CD4-positive, alpha-beta memory T cell (primary cell): Measurements from ENCODE around the gene OR1B1. TPM values are rescaled to one million over a fixed set of nuclear protein-coding genes. Genes with fewer than 3 reads are reported as not detected.

Source experiments
- CTCF ChIA-PET: fragments of 350-600 bp; sonication (Branson Sonifier 250); formaldehyde crosslinking; loops from one replicate; lab custom pipeline; 2021; ENCODE audit warnings: inconsistent platforms; ENCODE audit not compliant: partially characterized antibody; lab: Charles Lee
- POLR2A ChIA-PET: fragments of 350-600 bp; sonication (Branson Sonifier 250); formaldehyde crosslinking; loops from one replicate; lab custom pipeline; 2021; ENCODE audit not compliant: partially characterized antibody; lab: Charles Lee
- DNase-seq, 5 donors: peaks; one replicate each; pipeline versions ENCODE4 v3.0.0 to v3.0.0-alpha.2; 2020 to 2022; ENCODE audit warnings: mixed read lengths in 1 of 5
- H3K27ac ChIP-seq: one replicate; pipeline ENCODE4 v1.7.0; 2013; ENCODE audit warnings: low read depth, low read length
- H3K27me3 ChIP-seq: 2 replicates; pipeline ENCODE4 v1.7.0; 2013; ENCODE audit warnings: mild to moderate bottlenecking, low read length, moderate library complexity; ENCODE audit not compliant: insufficient read depth
- H3K36me3 ChIP-seq: 2 replicates; pipeline ENCODE4 v1.7.0; 2013; ENCODE audit warnings: mild to moderate bottlenecking, low read length, moderate library complexity; ENCODE audit not compliant: insufficient read depth
- H3K4me1 ChIP-seq: 2 replicates; pipeline ENCODE4 v1.7.0; 2013; ENCODE audit warnings: mild to moderate bottlenecking, low read length, moderate library complexity; ENCODE audit not compliant: insufficient read depth
- H3K4me3 ChIP-seq, 2 donors: one replicate each; pipeline ENCODE4 v1.7.0; 2013; ENCODE audit warnings: low read length in 2 of 2, mild to moderate bottlenecking in 1 of 2
- H3K9me3 ChIP-seq, 2 donors: one replicate each; pipeline ENCODE4 v1.7.0; 2013; ENCODE audit warnings: low read length in 2 of 2, control low read depth in 1 of 2; ENCODE audit not compliant: control insufficient read depth in 1 of 2
- H3K27ac Mint-ChIP-seq, 7 donors: one replicate each; pipeline ENCODE4 v1.8.0; 2020 to 2021; ENCODE audit warnings: mixed read lengths in 7 of 7, mild to moderate bottlenecking in 6 of 7, inconsistent platforms in 3 of 7, moderate library complexity in 3 of 7
- H3K27me3 Mint-ChIP-seq, 2 donors: one replicate each; pipeline ENCODE4 v1.8.0; 2020 to 2021; ENCODE audit warnings: mixed read lengths in 2 of 2
- H3K36me3 Mint-ChIP-seq, 2 donors: one replicate each; pipeline ENCODE4 v1.8.0; 2020 to 2021; ENCODE audit warnings: mixed read lengths in 2 of 2, inconsistent platforms in 1 of 2, mild to moderate bottlenecking in 1 of 2
- H3K4me1 Mint-ChIP-seq, 4 donors: one replicate each; pipeline ENCODE4 v1.8.0; 2020 to 2021; ENCODE audit warnings: mixed read lengths in 4 of 4, mild to moderate bottlenecking in 1 of 4
- H3K4me3 Mint-ChIP-seq, 8 donors: one replicate each; pipeline ENCODE4 v1.8.0; 2020 to 2021; ENCODE audit warnings: mixed read lengths in 8 of 8, mild to moderate bottlenecking in 7 of 8, moderate library complexity in 6 of 8, inconsistent platforms in 3 of 8
- H3K9me3 Mint-ChIP-seq, 8 donors: one replicate each; pipeline ENCODE4 v1.8.0; 2020 to 2021; ENCODE audit warnings: mixed read lengths in 8 of 8, mild to moderate bottlenecking in 5 of 8, inconsistent platforms in 3 of 8, moderate library complexity in 1 of 8
- intact Hi-C: fragments of 100-400 bp; cut with micrococcal nuclease; formaldehyde crosslinking; loops from one replicate; pipeline ENCODE4 v1.15.1; 2023
- polyA plus RNA-seq, 2 donors: library from polyadenylated mRNA; unstranded; fragments of 300-500 nt; fragmentation: Illumina TruSeq; gene quantifications; one replicate each; pipeline ENCODE4 v1.2.3, GENCODE V29; 2021
- total RNA-seq, 2 experiments: library from RNA; stranded (reverse); gene quantifications; one replicate each; pipeline ENCODE4 v1.2.3, GENCODE V29; 2021

OR1B1 gene
- total and polyA plus RNA-seq, 4 experiments from 2014 or later = not detected

DNA sequence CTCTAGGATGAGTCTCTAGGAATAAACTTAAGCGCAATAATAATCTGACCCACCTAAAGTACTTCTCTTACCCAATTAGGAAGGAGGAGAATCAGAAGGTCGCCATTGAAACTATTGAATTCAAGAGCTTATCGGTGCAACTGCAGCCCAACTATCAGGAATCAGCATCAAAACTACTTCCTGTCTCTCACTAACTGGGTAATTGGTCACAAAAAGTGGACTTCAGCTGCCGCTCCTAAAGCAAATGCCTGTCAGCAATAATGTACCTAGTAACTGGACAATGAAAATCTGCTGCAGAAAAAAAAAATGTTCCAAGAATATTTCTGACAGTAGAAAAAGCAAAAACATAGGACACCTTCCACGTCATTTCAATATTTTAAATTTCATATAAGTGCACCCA, 77.6 kb downstream of the OR1B1 start:
- CTCF ChIA-PET = no interaction called here

More for the DNA sequence above, 77.6 kb downstream of the OR1B1 start:
- Histone ChIP-seq H3K4me1 (no peaks in the 10 kb centered on the region), H3K4me3 (no peak overlapping the region), H3K27ac (no peak overlapping the region), H3K36me3 (no peaks in the 10 kb centered on the region), H3K9me3 (no peaks in the 10 kb centered on the region), H3K27me3 (no peaks in the 10 kb centered on the region)
- Mint-ChIP-seq H3K36me3 (peaks cover 0 to 4% of the 10 kb centered on the region in 2 donors), H3K27me3 (peaks cover 2% of the 10 kb centered on the region in 2 donors), H3K4me1 (no peaks in the 10 kb centered on the region), H3K27ac (no peak overlapping the region), H3K4me3 (no peak overlapping the region), H3K9me3 (peaks cover 0 to 9% (median 2%) of the 10 kb centered on the region in 8 donors)
- POLR2A ChIA-PET = no interaction called here
- intact Hi-C loops = no loop called here
- DNase-seq = no peak

Other genes with a start within 250 kb of the OR1B1 start
- not detected for gene OR1J1, start 179.7 kb downstream of the OR1B1 start, total RNA-seq
- gene OR1J1, start 179.7 kb downstream of the OR1B1 start, polyA plus RNA-seq = not detected
- not detected for gene OR1J2, start 146.8 kb downstream of the OR1B1 start, total RNA-seq
- not detected for gene OR1J2, start 146.8 kb downstream of the OR1B1 start, polyA plus RNA-seq
- gene OR1J4, start 138.5 kb downstream of the OR1B1 start, total RNA-seq = not detected
- gene OR1J4, start 138.5 kb downstream of the OR1B1 start, polyA plus RNA-seq = not detected
- gene OR1N1, start 130.3 kb downstream of the OR1B1 start, total RNA-seq = not detected
- gene OR1N1, start 130.3 kb downstream of the OR1B1 start, polyA plus RNA-seq = not detected
- not detected for gene OR1N2, start 104.5 kb downstream of the OR1B1 start, total RNA-seq
- gene OR1N2, start 104.5 kb downstream of the OR1B1 start, polyA plus RNA-seq = not detected
- gene OR1L8, start 74.2 kb downstream of the OR1B1 start, total RNA-seq = not detected
- not detected for gene OR1L8, start 74.2 kb downstream of the OR1B1 start, polyA plus RNA-seq
- gene OR1Q1, start 42.9 kb downstream of the OR1B1 start, total RNA-seq = not detected
- not detected for gene OR1Q1, start 42.9 kb downstream of the OR1B1 start, polyA plus RNA-seq
- not detected for gene OR1L1, start 4.1 kb upstream of the OR1B1 start, total RNA-seq
- not detected for gene OR1L1, start 4.1 kb upstream of the OR1B1 start, polyA plus RNA-seq
- gene OR1L3, start 17.5 kb upstream of the OR1B1 start, total RNA-seq = not detected
- not detected for gene OR1L3, start 17.5 kb upstream of the OR1B1 start, polyA plus RNA-seq
- gene OR1L4, start 66.4 kb upstream of the OR1B1 start, total RNA-seq = not detected
- not detected for gene OR1L4, start 66.4 kb upstream of the OR1B1 start, polyA plus RNA-seq
- not detected for gene OR1L6, start 84.7 kb upstream of the OR1B1 start, total RNA-seq
- not detected for gene OR1L6, start 84.7 kb upstream of the OR1B1 start, polyA plus RNA-seq
- not detected for gene OR5C1, start 131.3 kb upstream of the OR1B1 start, total RNA-seq
- gene OR5C1, start 131.3 kb upstream of the OR1B1 start, polyA plus RNA-seq = not detected
- gene OR1K1, start 142.5 kb upstream of the OR1B1 start, total RNA-seq = not detected
- not detected for gene OR1K1, start 142.5 kb upstream of the OR1B1 start, polyA plus RNA-seq
- gene PDCL, start 171.0 kb upstream of the OR1B1 start, total RNA-seq = 10 to 100 TPM; 16.5 to 18.1 TPM
- 10 to 100 TPM; 10.4 to 12.1 TPM for gene PDCL, start 171.0 kb upstream of the OR1B1 start, polyA plus RNA-seq
- 10 to 100 TPM; 66.6 to 70.7 TPM for gene RC3H2, start 247.7 kb upstream of the OR1B1 start, total RNA-seq
- 10 to 100 TPM; 18.7 to 27.4 TPM for gene RC3H2, start 247.7 kb upstream of the OR1B1 start, polyA plus RNA-seq